LHCN-M2 (cell line): ENCODE measurements around the gene KRTAP9-7. TPM values are rescaled to one million over a fixed set of nuclear protein-coding genes. Genes with fewer than 3 reads are reported as not detected.
"Not testable (repeated sequence)": the region's sequence is repeated elsewhere in the genome, so short reads cannot be mapped to it uniquely, and the experiment has no call there.

Experiments used
- DNase-seq: peaks from one replicate; pipeline ENCODE4 v3.0.0-alpha.2; 2012; ENCODE audit warnings: low read depth
- total RNA-seq: library from RNA; depleted of rRNA; stranded (reverse); fragments of >200 nt; gene quantifications from 2 replicates; pipeline ENCODE4 v1.2.3, GENCODE V29; 2014

Gene KRTAP9-7
- total RNA-seq, 1 experiment from 2014 or later, result not detected

DNA sequence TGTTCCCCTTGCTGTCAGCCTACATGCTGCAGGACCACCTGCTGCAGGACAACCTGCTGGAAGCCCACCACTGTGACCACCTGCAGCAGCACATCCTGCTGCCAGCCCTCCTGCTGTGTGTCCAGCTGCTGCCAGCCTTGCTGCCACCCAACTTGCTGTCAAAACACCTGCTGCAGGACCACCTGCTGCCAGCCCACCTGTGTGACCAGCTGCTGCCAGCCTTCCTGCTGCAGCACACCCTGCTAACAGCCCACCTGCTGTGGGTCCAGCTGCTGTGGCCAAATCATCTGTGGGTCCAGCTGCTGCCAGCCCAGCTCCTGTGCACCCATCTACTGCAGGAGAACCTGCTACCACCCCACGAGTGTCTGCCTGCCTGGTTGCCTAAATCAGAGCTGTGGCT, 4.2 kb upstream of the KRTAP9-7 start:
- DNase-seq, result not testable (repeated sequence)

DNA sequence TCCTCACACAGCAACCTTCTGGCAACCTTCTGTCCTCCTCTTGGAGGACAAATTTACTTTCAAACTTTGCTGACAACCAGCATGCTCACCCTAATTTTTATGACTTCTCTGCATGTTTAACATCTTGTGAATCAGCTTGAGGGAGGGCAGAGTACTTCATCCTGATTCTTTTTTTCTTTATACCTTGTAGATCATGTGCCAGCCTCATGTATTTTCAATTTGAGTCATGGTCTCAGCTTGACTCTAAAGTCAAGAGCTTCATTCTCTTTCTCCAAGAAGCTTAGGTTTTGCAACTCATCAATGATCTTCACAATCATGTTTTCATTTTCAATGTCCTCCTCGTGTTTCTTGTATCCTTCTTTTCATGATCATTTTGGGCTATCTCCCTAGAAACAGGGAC, 3.6 kb upstream of the KRTAP9-7 start:
- no peak for DNase-seq

DNA sequence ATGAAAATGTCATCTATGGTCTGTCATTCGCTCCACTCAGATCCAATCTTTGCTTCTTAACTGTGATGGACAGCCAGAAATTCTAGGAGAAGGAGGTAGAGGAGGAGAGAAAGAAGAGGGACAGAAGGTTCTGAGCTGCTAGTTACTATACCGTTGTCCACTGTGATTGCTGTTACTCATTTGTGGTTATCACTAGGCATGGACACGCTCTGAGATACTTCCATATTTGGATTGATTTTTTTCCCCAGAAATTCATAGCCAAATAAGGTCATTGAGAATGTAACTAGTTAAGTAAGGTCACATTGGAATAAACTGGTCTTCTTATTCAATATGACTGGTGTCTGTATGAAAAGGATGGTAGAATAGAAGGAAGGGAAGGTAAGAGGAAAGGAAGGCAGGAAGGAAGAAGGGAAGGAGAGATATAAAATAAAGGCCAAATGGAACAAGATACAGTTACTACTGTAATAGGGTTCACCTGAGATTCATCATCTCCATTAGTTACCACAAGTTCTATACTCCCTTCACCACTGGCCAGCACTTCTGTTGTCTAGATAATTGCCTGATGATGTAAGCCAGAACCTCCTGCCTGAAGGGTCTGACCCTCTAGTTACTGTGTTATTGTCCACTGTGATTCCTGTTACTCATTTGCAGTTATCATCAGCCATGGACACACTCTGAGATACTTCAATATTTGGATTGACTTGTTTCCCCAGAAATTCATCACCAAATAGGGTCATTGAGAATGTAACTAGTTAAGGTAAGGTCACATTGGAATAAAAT, 2.9 kb downstream of the KRTAP9-7 start:
- no peak for DNase-seq

DNA sequence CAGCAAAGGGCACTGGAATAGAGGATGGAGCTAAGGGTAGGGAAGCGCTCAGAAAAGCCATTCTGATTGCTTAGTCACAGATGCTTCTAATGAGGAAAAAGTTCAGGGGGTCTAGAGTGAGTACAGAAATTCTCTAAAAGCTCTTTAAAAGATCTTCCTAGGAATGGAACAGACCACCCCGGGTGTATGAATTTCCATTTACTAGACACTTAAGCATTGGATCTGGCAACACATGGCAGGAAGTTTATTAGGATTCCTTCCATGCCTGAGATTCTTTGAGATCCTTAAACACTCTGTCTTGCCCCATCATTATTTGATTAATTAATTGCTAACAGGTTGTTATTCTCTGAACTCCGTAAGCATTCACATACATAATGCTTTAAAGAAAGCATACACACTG, 8.5 kb downstream of the KRTAP9-7 start:
- no peak for DNase-seq

DNA sequence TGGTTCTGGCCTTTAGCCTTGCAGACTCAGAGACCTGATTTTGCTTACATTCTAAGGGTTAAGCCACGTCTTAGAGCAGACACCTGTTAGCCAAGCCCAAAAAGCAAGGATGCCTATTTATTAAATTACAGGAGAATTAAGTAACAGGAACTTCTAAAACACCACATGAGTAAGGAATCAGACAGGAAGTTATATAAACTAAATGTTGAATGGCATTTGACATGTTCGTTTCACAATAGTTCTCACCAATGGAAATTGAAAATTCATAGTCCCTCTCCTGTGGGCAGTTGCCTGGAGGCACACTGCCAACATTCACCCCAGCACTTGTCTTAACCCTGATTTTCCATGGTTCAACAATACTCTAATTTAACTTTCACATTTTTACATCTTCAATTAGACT, 9.0 kb downstream of the KRTAP9-7 start:
- DNase-seq, result no peak

DNA sequence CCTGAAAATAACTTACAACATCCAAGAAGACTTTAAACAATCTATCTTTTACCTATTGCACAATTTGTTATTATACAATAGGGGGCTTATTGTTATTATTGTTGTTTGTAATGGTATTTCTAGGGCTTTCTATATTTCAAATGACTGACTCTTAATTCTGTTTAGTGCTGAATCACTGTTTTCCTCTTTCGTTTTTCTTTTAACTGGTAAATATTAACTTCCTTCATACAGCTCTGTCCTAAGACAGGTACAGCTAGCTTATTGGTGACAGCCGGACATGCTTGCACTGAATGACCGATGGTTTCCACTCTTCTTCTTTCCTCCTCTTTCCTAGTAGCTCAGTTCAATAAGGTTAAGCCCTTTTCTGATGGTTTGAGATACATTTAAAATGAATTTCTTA, 11.6 kb downstream of the KRTAP9-7 start:
- DNase-seq, result no peak

DNA sequence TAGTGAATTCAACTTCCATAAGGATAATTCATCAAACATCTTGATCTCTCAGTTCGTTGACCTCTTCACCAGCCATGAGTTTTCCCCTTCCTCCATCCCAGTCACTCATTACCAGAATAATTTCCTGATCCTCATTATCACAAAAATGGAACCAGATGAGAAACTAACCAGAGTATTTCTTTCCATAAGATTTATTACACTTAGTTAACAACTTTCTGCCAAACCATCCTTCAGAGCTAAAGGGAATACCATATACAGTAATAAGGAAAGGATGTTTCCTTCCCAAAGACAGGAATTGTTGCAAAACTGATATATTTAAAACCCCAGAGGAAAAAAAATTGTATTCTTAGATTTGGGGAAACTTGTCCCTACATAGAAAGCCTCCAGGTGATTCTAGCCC, 18.5 kb downstream of the KRTAP9-7 start:
- no peak for DNase-seq

DNA sequence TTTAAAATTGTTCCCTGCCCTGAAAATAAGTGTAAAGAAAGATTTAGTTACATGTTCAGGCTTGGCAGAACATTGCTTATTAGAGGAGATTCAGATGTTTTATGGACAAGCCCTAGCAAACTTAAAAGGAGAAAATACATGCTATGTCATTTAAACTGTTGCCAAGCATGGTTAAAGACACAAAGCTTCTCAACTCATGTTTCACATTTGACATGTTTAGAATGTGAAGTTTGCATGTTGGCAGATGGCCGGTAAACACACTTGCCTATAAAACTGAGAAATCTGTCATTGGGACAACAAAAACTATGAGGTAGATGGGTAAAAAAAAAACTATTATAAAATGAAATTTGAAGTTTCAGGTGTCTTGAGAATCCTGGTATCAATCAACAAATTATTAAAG, 21.3 kb downstream of the KRTAP9-7 start:
- DNase-seq, result no peak

DNA sequence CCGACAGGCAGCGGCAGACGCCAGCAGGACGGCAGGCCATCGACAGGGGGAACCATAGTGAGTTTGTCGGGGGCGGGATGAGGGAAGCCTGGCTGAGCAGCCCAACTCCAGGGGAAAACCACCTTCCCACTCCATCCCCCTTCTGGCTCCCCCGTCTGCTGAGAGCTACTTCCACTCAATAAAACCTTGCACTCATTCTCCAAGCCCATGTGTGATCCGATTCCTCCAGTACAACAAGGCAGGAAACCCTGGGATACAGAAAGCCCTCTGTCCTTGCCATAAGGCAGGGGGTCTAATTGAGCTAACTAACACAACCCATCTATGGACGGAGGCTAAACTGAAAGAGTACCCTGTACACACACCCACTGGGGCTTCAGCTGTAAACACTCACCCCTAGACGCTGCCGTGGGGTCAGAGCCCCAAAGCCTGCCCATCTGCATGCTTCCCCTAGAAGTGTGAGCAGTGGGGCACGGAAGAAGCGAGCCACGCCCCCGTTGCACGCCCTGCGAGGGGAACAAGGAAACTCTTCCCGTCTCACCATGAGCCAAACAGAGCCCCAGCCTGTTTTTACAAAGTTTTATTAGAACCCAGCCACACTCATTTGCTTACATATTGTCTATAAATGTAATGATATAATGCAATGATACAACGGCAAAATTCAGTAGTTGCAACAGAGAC, 23.1 kb downstream of the KRTAP9-7 start:
- DNase-seq, result no peak

DNA sequence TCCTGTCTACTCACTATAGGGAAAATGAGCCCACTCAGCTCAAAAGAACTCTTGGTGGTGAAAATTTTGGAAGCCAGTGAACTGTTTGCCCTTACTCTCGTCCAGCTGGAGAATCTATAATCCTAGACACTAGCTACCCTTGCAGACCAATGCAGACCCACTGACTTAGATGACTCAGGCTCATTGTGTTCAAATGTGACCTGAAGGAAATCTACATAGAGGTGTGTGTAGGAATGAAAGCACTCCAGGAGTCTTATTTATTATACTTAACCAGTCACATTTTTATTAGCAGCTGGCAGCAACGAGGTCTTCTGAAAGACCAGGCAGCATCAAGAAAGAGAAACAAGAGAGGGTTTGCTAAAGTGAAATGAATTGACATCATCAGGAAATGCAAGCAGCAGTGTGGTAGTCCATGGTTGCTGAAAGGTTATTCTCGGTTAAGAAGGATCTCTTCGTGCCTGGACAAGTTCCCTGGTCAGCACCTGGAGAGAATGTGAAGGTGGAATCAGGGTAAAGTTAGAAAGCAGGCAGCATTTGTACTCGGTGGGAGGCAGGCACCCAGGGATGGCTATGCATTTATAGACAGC, 25.8 kb downstream of the KRTAP9-7 start:
- no peak for DNase-seq

DNA sequence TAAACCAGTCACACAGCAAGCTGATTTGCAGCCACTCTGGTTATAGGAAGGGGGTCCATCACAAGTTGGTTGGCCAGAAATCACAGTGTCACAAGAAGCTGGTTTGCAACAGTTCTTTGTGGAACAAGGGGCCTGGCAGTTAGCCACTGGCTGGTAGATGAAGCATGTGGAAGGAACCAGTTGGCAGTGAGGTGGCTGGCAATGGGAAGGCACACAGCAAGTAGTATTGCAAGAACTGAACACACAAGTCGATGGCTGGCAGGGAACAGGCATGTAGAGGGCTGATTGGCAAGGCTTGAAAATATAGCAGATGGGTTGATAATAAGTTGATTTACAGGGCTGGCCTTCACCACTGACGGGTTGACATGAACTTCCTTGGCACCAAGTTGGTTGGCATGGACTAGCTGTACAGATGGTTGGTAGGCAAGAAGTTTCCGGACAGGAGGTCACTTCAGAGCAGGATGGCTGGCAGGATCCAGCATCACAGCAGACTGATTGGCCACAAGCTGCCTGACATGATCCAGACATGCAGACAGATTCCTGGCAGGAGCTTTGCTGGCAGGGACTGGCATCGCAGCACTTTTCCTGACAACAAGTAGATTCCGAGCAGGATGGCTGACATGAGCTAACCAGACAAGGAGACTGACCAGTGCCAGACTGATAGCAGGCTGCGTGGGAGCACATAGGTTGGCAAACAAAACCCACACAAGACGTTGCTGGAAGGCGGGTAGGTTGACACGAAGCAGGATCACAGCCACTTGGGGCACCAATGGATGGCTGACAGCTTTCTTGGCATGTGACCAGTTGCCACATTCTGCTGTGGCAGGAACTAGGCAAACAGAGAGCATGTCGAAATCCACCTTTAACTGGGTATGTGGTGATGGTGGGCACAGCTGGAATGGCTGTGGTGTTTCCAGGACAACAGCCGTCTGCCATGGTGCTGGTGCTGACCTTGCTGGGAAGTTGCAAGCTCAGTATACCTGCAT, 26.7 kb downstream of the KRTAP9-7 start, which contains the start of gene KRTAP29-1:
Gene KRTAP29-1 (minus strand): TSS at position 936 of the 986 bp plus-strand sequence. CDS start 0 bp downstream, at position 936.
- peak; percentile 15 for DNase-seq

DNA sequence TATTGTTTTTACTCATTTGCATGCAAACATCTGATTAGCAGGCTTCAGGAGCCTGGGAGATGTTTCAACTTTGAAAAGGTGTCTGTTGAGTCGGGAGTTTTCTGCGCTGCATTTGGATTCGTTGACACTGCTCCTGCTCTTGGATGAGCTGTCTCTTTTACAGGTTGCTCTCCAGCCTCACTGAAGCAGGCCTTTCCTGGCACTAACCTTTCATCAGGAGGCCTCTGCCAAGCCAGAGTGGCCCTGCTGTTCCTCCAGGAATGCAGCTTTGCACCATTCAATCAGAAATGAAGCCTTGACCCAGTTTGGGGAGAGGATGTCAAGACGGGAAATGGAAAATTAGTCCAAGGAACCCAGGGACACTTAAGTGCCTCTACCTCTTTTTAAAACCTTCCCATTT, 27.5 kb downstream of the KRTAP9-7 start:
- DNase-seq, result no peak

DNA sequence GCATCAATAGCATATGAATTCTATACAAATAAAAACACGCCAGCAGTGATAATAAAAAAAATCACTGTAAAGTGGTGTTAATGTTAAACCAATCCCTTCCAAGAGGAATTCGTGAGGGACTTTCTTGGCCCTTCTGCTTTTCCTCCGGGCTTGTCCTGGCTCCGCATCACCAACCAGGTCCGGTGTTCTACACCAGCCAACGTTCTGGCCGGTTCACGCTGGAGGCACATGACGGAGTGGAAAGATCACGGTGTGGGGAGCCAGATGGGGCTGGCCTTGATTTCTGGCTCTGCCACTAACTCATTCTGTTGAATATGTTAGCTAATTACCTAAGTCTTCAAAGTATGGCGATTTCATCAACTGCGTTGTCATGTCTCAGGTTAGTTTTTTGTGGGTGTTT, 28.6 kb downstream of the KRTAP9-7 start:
- DNase-seq, result no peak

DNA sequence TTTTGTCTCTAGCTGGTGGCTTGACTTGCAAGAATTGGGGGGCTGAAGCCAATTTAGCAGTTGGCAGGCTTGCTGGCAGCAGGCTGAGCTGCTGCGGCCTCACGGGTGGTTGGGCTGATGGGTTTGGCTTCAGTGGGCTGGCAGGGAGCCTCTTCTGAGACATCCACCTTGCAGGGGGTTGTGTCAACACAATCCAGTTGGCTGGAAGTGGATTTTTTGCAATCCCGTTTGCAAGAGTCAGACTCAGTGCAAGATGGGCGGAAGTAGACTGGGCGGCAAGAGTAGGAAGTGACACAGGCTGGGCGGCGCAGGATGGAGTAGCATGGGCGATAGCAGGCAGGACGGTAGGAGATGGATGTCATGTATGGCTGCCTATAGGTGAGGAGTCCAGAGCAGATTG, 32.1 kb downstream of the KRTAP9-7 start:
- DNase-seq, result peak; percentile 47

DNA sequence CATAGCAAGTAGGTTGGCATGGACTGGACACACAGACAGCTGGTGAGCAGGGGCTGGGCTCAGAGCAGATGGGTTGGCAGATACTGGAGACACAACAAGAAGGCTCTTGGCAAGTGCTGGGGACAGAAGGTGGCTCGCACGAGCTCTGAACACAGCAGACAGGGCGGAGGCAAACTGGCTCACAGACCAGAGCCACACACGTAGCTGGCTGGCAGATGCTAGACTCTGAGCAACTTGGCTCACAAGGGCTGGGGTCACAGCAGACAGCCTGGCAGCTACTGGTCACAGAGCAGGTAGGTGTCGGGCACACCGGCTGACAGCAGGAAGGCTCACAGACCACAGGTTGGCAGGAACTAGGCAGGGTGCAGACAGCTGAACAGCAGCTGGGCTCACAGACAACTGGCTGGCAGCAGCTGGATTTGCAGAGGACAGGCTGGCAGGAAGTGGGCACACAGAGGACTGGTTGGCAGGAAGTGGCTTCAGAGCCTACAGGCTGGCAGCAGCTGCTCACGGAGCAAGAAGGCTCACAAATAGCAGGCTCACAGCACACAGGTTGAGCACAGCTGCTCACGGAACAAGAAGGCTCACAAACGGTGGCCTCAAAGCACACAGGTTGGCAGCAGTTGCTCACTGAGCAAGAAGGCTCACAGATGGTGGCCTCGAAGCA, 32.9 kb downstream of the KRTAP9-7 start:
- peak; percentile 94 for DNase-seq

DNA sequence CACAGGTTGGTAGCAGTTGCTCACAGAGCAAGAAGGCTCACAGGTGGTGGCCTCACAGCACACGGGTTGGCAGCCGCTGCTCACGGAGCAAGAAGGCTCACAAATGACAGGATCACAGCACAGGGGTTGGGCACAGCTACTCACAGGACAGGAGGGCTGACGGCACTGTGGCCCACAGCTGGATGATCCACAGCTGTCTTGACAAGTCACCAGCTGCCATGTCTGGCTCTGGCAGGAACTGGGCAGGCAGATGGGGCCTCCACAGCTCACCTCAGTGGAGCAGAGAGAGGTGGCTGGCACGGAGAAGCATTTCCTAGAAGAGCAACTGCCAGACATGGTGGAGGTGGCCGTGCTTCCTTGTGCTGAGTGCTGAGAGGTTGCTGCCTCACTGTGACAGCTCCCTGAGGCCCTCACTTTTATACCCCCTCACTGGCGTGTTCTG, 33.4 kb downstream of the KRTAP9-7 start, which contains the start of gene KRTAP16-1:
Gene KRTAP16-1 (minus strand): TSS at position 392 of the 442 bp plus-strand sequence. CDS start 56 bp downstream, at position 336.
- no peak for DNase-seq

DNA sequence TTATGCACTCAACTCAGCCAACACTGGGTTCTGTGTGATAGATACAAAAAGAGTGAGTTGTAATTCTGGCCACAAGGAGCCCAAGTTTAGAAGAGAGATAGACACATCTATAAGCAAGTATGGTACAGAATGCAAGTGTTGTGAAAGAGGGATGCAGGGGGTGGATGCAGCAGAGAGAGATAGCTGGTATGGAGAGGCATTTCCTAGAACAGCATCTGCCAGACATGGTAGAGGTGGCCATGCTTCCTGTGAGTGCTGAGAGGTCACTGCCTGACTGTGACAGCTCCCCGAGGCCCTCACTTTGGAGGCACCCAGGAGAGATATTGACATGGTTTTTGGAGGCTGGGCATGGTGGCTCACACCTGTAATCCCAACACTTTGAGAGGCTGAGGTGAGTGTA, 35.6 kb downstream of the KRTAP9-7 start:
- no peak for DNase-seq

DNA sequence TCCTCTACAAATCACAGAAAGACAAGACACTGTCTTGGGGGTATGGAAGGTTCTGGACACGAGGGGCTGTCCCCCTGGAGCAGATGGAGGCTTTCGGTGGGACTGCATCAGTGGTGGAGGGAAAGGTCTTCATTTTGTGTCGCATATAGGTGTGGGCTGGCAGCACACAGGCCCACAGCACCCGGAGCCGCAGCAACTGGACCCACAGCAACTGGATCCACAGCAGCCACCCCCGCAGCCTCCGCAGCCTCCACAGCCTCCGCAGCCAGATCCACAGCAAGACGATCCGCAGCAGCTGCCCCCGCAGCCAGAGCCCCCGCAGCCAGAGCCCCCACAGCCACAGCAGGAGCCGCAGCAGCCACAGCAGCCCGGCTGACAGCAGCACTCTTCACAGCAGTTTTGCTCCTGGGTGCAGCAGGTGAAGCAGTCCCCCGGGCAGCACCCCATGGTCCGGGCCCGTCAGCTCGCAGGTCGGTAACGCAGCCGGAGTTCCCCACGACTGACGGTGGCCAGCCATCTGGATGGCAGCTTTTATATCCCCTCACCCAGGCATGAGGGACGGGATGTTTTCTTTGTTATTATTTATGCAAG, 39.8 kb downstream of the KRTAP9-7 start, which contains the start of gene KRTAP17-1:
Gene KRTAP17-1 (minus strand): TSS at position 507 of the 591 bp plus-strand sequence. CDS start 60 bp downstream, at position 447.
- no peak for DNase-seq

DNA sequence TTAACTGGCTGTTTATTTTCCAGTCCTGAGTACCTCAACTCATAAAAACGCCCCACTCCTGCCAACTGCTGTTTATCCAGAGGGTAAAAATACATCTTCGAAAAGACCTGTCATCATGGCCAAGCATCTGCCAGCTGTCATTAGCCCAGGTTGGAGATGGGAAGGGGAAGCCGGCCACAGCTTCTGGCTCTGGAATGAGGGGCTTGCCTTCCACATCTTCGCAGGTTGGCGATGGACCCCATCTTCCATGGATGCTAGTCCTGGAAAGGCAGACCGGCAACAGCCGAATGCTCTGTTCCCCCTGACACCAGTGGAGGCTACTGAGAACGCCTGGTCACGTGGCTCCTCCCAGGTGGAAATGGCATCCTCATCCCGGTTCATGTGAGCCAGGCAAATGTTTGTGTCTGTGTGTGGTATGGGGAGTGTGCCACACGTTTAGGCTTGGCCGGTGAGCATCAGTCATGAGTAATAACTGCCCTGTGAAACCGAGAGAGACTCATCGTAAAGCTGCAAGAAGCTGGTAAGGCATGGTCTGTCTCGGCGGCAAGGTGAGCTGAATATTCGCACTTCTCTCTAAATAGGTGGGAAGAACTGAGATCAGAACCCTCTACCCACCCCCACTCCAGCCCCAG, 40.4 kb downstream of the KRTAP9-7 start:
- no peak for DNase-seq

DNA sequence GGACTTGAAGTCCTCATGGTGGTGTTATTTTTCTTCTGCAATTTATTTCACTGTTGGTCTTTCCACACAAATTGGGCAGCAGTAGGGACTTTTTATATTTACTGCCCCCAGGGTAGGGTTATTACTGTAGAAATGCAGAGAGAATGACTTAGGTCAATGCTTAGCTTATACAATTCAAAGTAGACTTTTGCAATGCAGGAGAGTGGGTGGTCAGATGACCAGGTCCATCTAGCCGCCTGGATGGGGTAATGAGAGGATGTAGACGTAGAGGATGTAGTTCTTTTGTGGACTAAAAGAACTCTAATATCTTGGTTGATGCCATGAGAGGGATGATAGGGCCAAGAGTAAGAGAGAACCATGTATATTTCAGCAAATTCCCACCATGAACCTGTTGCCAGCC, 42.7 kb downstream of the KRTAP9-7 start:
- DNase-seq, result no peak
